NCI-H1105 (cell line): ENCODE data around the gene TCTN1.

ENCODE experiments used
- DNase-seq: peaks from one replicate; lab custom pipeline; 2025; lab: John Stamatoyannopoulos, UW

The TCTN1 gene

DNA sequence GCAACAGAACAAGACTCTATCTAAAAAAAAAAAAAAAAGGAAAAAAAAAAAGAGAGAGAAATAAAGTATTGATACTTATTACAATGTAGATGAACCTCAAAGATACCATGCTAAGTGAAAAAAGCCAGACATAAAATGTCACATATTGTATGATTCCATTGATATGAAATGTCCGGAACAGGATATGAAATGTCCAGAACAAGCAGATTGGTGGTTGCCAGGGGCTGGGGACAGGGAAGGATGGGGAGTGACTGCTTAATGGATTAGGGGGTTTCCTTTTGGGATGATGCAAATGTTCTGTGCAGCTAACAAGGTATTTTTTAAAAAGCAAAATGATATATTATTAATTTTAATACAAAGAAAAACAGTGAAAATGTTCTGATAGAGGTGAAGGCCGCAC, 70.0 kb downstream of the TCTN1 start:
- DNase-seq, result no peak

DNA sequence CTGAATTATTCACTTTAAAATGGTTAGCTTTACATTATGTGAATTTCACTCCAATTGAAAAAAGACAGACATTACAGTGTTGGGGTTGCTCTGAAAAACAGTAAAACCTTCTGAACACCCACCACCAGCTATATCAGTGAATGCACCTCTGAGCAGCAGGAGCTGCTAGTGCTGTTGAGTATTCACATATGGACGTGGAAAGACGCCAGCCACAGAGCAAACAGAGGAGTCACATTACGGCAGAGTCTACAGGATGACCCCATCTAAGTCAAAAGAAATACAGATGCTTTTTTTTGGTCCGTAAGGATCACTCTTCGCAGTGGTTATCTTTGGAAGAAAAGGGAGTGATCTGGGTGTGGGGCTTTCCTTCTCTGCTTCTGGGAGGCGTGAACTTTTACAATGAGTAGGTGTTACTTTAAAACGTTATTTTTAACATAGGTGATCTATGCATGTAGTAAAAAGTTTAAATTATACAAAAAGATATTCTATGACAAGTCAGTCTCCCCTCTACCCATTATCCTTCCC, 70.4 kb downstream of the TCTN1 start:
- DNase-seq, result no peak

DNA sequence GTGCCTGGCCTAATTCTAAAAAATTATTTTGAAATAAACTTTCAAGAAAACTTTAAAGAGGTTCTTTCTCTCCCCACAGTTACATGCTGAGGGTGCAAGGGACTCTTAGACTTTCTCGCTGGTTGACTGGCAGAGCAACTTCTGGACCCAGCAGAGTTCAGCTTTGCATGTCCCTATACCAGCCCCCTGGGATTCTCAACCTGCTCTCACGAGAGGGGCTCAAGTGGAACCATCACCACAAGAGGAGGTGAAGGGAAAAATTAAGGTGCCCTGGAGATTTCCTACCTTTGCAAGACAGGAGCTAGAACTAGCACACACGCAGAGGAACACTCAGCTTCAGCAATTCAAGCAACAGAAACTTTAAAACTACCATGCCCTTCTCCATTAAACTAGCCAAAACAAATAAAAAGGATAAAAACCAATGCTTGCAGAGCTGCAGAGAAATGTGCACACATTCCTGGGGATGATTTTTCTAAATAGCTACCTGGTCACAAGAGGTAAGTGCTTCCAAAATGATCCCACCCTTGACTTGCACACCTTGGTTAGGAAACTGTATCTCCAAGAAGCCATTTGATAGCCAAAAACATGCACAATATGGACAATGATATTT, 72.5 kb downstream of the TCTN1 start:
- DNase-seq, result no peak

DNA sequence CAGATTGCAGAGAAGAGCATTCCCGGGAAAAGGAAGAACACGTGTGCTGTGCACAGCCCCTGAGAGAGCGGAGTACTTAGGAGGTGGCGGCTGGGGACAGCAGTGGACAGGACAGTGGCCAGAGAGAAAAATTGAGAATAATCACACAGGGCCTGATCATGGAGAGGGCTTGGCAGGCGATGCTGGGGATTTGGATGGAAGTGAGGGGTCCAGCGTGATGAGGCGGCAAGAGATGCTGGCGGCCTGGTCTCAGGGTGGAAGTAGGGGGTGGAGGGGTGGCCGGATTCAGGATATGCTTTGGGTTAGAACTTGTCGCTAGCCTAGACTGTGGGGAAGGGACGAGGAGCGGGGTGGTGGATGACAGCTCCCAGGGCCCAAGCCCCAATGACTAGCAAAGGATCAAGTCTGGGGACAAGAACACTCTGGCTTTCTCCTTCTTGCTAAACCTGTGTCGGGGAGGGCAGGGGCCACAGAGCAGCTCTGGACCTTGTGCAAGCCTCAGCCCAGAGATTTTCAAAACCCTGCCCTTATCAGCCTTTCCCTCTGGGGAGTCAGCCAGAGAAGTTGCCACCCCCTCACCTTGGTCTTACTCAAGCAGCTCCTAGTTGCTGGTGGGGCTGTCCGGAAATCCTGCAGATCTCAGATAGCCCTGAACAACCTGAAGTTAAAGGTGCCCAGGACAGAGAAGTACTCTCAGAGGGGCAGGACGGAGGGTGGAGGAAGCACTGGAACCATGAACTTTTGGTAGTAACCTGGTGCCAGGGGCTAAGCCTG, 73.7 kb downstream of the TCTN1 start:
- DNase-seq, result no peak

DNA sequence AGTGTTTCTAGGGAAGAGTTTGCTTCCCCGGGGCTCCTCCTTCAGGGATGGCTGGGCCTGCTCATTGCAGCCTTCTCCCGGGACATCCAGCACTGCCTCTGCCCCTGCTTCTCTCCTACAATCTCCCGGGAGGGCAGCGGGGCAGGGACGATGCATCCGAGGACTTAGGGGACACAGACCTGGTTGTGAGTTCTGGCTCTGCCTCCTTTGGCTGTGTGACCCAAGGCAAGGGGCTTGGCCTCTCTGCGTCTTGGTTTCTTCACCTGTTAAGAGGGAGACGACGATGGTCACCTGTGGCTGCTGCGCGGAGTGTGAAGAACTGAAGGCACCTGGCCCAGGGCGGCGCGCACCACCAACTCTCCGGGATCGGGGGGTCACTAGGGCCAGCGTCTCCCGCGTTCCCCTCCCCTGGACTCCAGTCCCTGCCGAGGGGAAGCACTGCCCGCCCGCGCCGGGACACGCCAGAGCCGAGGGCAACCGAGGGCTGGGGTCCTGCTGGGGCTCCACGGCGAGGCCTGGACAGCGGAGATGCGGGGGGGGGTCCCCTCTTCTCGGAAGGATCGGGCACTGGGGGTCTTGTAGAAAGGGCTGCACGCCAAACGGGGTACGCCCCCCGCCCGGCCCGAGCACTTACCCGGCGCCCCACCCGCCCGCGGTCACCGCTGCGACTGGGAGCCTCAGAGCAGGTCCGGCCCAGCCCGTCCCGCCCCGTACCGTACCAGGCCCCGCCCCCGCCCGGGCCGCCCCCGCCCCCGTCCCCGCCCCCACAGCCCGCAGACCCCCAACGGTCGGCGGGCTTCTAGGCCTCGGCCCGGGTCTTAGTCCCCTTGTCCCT, 74.7 kb downstream of the TCTN1 start, which contains the start of gene HVCN1:
Gene HVCN1, minus strand, starts transcription at position 670 of the 835 bp plus-strand sequence. CDS start 5,870 bp downstream, outside the sequence.
- no peak for DNase-seq

DNA sequence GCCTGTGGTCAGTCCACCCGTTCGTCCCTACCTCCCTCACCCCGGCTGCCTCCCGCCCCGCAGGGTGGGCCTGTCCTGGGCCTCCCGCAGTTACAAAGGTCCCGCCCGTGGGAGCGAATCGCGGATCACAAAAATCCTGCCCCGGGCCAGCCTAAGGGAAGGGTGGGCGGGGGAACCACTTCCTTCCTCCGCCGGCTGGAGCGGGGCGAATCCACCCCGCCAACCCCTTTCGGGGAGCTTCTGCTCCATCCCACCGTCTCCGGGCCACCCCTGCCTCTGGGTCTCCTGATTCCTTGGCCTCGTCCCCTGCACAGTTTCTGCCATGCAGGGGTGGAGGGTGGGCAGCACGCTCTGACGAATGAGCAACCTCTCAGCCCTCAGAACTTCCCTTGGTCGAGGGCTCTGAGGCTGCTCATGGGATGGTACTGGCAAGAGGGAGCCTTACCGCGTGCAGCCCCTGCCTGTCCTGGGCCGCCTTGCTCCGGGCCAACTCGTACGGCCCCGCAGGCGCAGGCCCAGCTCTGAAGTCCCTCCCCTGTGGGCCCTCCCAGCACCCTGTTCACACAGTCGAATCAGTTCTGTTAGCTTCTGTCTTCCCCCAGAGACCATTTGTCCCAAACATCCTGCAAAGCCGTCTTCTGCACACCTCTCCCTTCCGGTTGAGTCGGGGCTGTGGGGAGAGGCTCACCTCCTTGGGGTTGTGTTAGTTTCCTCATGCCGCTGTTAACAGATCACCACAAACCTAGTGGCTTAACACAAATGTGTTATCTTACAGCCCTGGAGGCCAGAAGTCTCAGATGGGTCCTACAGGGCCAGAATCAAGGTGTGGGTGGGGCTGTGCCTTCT, 75.6 kb downstream of the TCTN1 start:
- DNase-seq, result no peak

DNA sequence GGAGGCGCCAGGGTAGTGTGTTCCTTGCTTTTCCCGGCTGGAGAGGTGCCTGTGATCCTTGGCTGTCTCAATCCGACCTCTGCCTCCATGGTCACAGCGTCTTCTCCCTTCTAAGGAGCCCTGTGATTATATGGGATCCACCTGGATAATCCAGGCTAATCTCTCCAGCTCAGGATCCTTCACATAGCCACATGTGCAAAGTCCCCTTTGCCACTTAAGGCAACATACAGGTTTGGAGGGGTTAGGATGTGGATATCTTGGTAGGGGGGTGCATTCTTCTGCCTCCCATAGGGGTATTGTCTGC, 76.2 kb downstream of the TCTN1 start:
- no peak for DNase-seq

DNA sequence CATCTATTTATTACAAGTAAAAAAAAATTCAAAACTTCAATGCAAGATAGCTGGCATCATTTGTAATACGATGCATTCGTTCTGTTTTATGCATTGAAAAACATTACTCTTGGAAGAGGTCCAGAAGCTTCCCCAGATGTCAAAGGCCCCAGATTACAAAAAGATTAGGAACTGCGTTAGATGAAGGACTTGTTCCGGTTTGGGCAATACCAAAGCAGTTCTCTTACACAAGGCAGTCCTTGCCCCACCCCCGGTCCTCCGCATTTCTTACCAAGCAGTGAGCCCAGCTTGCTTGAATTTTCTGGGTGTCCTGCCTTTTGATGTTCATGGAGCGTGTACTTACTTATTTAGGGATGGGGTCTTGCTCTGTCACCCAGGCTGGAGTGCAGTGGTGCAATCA, 79.8 kb downstream of the TCTN1 start:
- DNase-seq, result no peak

DNA sequence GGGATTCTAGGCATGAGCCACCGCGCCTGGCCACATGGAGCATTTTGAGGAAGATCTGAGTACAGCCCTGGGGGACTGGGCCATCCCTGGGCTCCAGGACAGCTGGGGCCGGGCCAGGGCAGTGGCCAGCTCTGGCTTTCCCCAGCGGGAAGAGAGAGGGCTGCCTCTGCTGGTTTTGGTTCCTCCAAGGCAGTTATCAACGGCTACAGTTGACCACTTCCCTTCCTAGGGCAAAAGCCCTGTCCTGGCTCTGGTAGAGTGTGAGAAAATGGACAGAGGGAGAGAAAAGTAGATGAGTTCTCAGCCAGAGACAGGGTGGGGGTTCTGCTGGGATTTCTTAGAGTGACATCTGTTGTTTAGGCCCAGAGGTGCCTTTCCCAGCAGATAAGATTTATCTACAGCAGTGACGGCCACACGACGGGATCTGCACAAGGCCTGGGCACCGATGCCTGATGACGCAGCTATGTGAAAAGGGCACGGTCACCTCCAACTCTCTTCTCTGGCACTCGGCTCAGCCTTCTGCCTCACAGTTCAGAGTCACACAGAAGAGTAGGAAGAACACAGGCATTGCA, 80.5 kb downstream of the TCTN1 start:
- no peak for DNase-seq

DNA sequence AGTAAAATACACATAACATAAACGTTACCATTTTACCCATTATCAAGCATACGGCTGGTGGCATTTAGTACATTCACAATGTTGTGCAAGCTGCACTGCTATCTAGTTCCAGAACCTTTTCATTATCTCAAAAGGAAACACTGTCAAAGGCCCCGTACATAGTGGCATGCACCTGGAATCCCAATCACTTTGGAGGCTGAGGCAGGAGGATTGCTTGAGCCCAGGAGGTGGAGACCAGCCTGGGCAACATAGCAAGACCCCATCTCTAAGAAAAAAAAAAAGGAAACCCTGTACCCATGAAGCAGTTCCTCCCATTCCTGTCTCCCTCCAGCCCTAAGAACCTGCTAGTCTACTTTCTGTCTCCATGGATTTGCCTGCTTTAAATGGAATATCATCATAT, 82.4 kb downstream of the TCTN1 start:
- DNase-seq, result no peak

DNA sequence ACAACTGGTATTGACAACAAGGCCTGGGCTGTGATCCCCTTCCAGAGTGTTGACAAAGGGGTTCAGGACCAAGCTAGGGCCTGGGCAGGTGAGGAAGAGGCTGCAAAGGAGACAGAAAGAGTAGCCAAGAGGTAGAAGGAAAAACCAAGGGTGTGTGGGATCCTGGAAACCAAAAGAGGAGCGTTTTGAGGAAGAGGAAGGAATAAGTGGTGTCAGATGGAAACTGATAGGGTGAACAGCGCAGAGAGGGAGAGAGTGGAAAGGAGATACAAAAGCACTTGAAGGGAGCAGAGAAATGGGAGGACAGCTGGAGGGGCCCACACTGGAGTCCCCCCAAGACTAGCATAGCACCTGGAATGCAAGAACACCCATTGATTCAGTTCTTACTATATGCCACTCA, 83.3 kb downstream of the TCTN1 start:
- no peak for DNase-seq

DNA sequence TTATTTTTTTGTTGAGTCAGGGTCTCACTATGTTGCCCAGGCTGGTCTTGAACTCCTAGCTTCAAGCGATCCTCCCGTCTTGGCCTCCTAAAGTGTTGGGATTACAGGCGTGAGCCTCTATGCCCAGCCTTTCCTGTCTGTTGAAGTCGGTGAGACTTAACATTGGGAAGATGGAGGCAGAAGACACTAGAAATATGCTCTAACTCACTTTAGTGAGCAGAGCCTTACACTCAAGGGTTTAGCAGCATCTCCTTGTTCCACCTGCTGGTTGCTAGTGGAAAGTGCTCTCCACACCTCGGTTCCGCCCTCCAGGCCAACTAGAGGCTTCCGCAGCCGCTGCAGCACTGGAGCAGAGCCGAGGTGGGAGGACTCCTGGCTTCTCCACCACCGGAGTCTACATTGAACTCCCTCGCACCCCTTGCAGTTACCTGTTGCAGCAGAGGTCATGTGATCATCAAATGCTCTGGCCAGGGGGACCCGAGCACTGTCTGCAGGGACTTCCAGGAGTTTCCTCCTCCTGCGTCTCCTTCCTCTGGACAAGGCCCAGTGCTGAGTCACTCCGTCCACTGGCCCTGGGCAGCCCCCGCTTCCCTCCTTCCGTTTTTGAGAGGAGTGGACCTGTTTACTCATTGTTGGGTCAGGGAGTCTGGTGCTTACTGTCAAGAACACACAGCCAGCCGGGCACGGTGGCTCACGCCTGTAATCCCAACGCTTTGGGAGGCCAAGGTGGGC, 84.4 kb downstream of the TCTN1 start:
- DNase-seq, result peak; percentile 12
